Transverse colon (tissue), 4 donors: ENCODE results near the gene PRR33.

Source experiments
- POLR2AphosphoS5 ChIP-seq, 3 donors: sonication (generic); formaldehyde crosslinking; IDR thresholded peaks; one replicate each; pipeline ENCODE4 v1.6.1; 2016; ENCODE audit warnings: antibody characterized with exemption in 3 of 3
- TF ChIP-seq, protein P1 (sequence below), 5 experiments: fragments of 200-600 bp in 3 of 5; fragments of 450-650 bp in 2 of 5; sonication (generic) in 3 of 5; IDR thresholded peaks; 1 replicate in 2 of 5; 2 replicates in 3 of 5; pipeline ENCODE4 v1.5.1; 2016 to 2017; ENCODE audit warnings: antibody characterized with exemption in 5 of 5, inconsistent platforms in 3 of 5, mild to moderate bottlenecking in 2 of 5, moderate library complexity in 1 of 5

DNA sequence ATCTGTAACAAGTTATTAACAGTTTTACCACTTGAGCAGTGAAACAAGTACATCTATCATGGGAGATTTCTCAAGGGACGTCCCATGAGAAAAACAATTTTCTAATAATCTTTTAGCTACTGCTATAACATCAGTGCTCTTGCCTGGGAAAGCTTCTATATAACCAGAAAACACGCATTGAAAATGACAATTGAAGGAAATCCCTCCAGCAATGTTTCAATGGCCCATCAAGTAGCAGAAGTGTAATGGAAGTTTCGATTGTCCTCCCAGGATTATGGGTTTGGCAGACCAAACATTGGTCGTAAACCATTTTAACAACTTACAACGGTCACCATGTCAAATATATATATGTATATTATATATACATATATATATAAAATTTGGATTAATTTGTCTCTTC lies 8.0 kb upstream of the PRR33 start:
- TF ChIP-seq, protein P1, sequence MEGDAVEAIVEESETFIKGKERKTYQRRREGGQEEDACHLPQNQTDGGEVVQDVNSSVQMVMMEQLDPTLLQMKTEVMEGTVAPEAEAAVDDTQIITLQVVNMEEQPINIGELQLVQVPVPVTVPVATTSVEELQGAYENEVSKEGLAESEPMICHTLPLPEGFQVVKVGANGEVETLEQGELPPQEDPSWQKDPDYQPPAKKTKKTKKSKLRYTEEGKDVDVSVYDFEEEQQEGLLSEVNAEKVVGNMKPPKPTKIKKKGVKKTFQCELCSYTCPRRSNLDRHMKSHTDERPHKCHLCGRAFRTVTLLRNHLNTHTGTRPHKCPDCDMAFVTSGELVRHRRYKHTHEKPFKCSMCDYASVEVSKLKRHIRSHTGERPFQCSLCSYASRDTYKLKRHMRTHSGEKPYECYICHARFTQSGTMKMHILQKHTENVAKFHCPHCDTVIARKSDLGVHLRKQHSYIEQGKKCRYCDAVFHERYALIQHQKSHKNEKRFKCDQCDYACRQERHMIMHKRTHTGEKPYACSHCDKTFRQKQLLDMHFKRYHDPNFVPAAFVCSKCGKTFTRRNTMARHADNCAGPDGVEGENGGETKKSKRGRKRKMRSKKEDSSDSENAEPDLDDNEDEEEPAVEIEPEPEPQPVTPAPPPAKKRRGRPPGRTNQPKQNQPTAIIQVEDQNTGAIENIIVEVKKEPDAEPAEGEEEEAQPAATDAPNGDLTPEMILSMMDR (IDR thresholded peaks at IDR 0.05) = no peak
- TF ChIP-seq POLR2AphosphoS5 (IDR thresholded peaks at IDR 0.05) = no peak
